HG02943 (cell line): ENCODE data around the gene CADM2.

Source experiments
- ATAC-seq: cut with Tn5 transposase; IDR thresholded peaks from one replicate; pipeline ENCODE4 v1.9.1; 2021; ENCODE audit warnings: mild to moderate bottlenecking, low read depth, moderate library complexity; ENCODE audit not compliant: unreplicated experiment

Gene CADM2

DNA sequence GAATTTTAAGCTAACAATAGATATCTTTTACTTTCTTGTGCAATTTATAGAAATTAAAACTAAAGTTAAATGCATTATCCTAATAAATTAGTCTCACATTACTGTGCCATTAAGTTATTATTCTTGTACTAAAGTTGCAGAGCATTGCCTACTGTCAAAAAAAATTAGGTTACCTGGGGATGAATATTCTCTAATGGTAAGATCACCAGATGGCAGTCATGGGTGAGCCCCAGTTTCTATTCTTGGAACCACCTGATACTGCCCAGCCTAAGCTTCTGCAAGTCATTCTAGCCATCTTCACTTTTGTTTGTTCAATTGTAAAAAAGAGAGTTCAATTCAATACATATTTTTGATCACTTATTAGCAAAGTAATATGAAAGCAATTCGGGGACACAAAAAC is 213.2 kb downstream of the CADM2 start:
- no peak for ATAC-seq

GRCh38 chr3:85176799-85177198 is 218.0 kb downstream of the CADM2 start:
- ATAC-seq, result no peak

DNA sequence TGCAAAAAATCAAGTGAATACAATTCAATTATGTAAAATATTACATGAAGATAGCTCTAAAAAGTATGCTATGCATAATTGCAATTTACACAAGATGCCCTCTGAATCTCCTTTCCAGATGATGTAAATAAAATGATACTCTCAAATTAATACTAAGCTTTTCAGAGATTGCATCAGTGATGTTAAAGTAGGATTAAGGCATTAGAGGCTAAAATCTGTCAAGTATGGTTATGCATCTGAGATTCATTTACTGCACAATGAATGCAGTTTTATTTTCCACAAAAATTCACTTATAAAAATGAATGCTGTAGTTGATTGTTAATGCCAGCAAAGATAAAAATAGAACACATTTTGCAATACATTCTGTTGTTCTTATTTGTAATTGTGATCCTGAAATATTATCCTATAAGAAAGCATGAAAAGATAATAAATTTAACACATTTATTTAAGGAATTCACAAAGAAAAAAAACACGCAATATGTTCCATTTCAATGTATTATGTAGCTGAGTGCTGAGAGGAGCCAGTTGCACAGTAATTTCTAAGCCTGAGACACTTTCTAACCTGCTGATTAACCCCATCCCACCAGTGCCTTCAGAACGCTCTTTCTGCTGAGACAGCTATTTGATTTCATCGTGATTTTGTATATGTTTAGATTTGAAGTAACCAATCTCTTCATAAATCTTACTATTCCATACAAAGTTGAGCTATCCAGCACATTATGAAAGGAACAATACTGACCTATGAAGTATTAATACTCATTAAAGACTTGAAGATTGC is 224.4 kb downstream of the CADM2 start:
- ATAC-seq, result no peak

GRCh38 chr3:85185495-85185894 is 226.7 kb downstream of the CADM2 start:
- no peak for ATAC-seq

- ATAC-seq, result no peak
Observed at GRCh38 chr3:85189731-85190130, 230.9 kb downstream of the CADM2 start.

- no peak for ATAC-seq
Observed at GRCh38 chr3:85193565-85193964, 234.8 kb downstream of the CADM2 start.

DNA sequence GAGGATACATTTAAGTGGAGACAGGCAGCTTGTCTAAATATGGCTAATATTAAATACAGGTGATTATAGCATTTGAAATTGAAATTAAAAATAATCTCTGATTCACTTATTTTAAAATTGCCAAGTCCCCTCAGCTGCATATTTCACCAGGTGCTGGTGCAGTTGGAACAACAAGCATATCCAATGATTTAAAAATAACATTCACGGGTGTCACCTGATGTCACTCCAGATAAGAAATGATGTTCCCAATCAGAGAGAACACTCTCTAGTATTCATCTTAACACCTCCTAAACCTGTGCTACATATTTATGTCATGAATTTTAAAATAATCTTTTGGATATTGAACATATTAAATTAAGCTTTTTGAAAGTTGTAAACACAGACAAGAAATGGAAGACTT is 249.9 kb downstream of the CADM2 start:
- ATAC-seq, result no peak

- ATAC-seq, result no peak
Observed at GRCh38 chr3:85210540-85210939, 251.8 kb downstream of the CADM2 start.

GRCh38 chr3:85228966-85229365 is 270.2 kb downstream of the CADM2 start:
- ATAC-seq, result no peak

DNA sequence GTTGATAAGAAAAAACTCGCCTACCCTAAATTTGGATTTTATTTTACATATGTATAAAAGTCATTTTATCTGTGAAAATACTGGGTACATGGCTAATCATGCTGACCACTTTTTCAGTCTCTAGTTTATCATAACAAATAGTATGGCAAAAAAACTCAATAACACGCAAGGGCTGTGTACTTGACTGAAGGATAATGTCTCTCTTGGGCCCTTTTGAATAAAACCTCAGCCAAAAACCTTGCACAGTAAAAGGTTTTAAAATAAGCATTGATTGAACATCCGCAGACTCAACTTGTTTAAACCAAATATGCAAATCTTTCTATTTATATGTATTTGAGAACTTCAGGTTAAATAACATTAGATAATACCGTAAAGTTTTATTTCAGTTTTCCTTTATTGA is 285.3 kb downstream of the CADM2 start:
- no peak for ATAC-seq

DNA sequence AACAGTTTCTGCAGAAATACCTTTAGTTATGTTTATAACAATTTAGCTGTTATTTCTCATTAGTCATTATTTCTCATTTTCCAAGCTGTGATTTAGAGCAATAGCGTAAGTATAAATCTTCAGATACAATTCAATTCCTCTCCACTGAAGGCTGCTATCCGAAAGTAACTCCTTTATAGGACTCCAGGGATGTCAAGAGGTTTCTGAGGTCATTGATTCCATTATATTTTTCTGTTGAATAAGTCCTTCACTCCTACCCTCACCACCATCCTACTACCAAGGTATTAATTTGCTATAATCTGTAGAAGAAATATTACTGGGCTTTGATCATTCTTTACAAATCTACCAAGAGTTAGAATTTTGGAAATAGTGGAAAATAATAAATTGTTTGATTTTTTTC is 285.7 kb downstream of the CADM2 start:
- ATAC-seq, result no peak

DNA sequence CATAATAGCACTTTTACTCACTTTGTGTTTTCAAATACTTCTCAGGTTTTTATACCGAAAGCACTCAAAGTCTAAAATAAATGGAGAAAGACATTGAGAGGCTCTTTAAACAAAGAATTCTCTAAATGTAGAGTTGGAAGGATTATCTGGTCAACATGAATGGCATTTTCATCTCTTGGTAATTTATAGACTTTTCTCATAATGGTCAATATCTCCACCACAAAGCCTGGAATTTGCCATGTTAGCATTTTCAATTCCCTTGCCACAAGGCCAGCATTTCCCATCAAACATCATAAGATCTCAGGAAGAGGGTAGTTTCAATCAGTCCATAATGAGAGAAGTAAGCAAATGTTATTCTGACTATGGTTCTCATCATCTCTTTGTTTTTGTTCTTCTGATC is 293.0 kb downstream of the CADM2 start:
- no peak for ATAC-seq

DNA sequence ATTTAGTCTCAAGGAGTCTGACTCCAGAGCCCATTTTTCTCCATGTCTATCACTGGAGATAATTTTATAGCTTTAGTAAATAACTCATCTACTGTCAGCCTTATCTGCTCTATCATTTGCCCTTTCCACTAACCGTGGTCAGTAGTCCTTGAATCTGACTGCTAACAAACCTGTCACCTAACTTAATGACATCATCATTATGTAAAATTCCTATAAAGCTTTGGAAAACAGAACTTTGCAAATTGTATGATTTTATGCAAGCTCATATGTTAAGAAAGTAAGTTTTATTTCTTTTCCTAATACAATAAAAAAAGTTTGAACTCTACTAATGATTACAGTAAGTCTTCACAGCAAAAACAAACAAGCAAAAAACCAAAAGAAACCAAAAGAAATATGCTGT is 293.9 kb downstream of the CADM2 start:
- ATAC-seq, result no peak

DNA sequence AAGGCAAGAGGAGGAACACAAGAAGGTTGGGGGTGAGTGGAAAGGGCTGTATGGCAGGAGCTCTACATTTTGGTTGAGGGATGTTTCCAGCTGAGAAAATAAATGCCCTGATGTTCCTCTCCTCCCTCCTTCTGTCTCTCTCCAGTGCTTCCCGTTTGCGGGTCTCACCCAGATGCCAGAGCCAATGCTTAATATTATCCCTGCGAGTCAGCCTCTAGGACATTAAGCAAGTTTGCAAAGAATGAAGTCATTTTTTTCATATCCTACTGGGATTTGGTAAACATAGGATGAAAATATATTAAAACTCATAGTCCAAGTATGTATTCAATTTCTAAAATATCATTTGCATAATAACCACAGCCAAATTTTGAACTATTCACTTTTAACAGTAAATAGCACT is 295.9 kb downstream of the CADM2 start:
- no peak for ATAC-seq

DNA sequence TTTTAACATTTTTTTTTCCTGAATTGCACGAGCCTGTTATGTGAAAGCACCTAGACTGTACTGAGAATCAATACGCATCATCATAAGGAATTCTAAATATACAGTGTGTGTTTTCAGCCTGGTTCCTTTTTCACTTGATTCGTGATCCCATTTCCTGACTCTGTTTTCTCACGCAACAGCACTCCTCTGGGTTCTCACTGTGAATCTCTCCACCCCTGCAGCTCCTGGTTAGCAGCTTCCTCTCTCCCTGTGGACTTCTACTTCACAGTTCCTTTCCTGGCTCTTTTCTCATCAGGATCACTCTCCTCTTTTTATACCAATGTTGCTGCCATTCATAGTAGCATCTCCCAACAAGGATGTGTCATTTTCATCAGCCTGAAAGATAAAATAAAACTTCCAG is 297.2 kb downstream of the CADM2 start:
- ATAC-seq, result no peak

GRCh38 chr3:85258326-85258725 is 299.5 kb downstream of the CADM2 start:
- no peak for ATAC-seq

- ATAC-seq, result no peak
Observed at GRCh38 chr3:85258819-85259218, 300.0 kb downstream of the CADM2 start.

GRCh38 chr3:85259748-85260147 is 301.0 kb downstream of the CADM2 start:
- ATAC-seq, result no peak

DNA sequence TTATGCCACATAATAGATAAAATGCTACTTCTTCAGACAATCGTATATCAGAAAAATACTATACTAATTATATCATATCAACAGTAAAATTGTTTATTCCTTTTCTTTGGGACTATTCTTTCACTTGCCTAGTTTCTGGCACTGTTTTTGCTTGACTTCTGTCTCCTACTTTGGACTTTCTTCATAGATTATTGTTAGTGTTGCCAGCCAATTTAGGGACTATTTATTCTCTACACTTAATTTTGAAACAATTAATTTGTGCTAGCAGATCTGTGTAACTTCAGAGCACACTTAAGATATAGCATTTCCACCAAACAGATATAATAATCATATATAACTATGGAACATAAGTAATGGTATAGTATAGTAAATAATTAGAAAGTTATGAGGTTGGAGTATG is 305.6 kb downstream of the CADM2 start:
- ATAC-seq, result no peak

GRCh38 chr3:85270488-85270887 is 311.7 kb downstream of the CADM2 start:
- ATAC-seq, result no peak

GRCh38 chr3:85271911-85272310 is 313.1 kb downstream of the CADM2 start:
- no peak for ATAC-seq

DNA sequence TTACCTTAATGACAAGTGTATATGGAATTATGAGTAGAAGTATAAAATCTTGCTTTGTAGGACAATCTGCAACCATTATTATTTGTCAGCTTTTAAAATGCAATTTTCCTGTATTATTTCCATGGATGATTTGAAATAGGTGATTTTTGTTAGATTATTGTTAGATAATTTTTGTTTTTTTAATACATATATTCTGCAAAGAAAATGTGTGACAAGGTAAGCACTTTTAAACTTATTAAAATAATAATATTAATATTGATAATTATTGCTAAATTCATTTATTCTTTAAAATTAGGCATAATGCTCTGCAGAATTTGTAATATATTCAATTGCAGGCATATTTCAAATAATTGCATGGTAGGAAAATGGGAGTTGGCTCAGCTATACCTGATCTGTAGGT is 329.5 kb downstream of the CADM2 start:
- ATAC-seq, result no peak

DNA sequence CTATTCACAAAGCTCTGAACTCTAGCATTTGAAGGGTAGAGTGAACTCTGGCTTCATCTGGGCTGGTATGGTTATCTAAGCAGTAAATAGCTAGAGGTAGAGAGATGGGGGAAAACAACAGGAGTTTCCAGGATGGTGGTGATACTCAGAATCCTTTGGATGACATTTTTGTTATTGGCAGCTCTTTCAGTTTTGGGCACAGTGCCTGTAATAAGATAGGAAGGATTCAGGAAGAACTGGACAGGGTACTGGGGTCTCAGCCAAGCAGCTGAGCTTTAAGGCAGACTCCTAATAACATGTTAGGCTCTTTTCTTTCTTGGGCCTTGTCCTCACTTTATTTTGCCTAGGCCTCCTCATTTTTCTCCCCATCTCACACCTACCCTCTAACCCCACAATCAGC is 338.5 kb downstream of the CADM2 start:
- ATAC-seq, result no peak
